ENCODE measurements around the gene LDLRAD3.

- TF ChIP-seq CTCF (conservative IDR thresholded peaks at IDR 0.05; ENCODE audit: low read length) (no peak), EZH2phosphoT487 (IDR thresholded peaks at IDR 0.05; ENCODE audit: borderline replicate concordance, low read depth, low read length) (no peak)
Measured at GRCh38 chr11:35934271-35934670, 9.6 kb upstream of the LDLRAD3 start.
